Adrenal gland (tissue), 12 donors: Measurements from ENCODE around the gene ARHGAP6. TPM values are rescaled to one million over a fixed set of nuclear protein-coding genes. Genes with fewer than 3 reads are reported as not detected.

Source experiments
- DNase-seq, 7 donors: peaks; one replicate each; pipeline ENCODE4 v3.0.0-alpha.2; 2019 to 2020
- H3K27ac ChIP-seq, 5 donors: fragments of 200-600 bp; sonication (generic) in 4 of 5; 1 replicate in 3 of 5; 2 replicates in 2 of 5; pipeline versions ENCODE4 v1.5.1 to v1.8.0; 2016 to 2020; ENCODE audit warnings: mild to moderate bottlenecking in 1 of 5
- H3K27me3 ChIP-seq: fragments of 200-600 bp; 2 replicates; pipeline ENCODE4 v1.8.0; 2021
- H3K36me3 ChIP-seq, 2 donors: fragments of 200-600 bp; replicated peaks in 1 of 2; 1 replicate in 1 of 2; 2 replicates in 1 of 2; pipeline versions ENCODE4 v1.5.1 to v1.8.0; 2018 to 2022
- H3K4me1 ChIP-seq, 2 donors: fragments of 200-600 bp; replicated peaks in 1 of 2; 1 replicate in 1 of 2; 2 replicates in 1 of 2; pipeline versions ENCODE4 v1.5.1 to v1.8.0; 2018 to 2021
- H3K4me3 ChIP-seq, 4 donors: fragments of 200-600 bp; sonication (generic) in 3 of 4; one replicate each; pipeline ENCODE4 v1.5.1; 2016 to 2018
- H3K9me3 ChIP-seq, 3 donors: fragments of 200-600 bp; sonication (generic) in 1 of 3; replicated peaks in 1 of 3; 1 replicate in 2 of 3; 2 replicates in 1 of 3; pipeline versions ENCODE4 v1.5.1 to v1.8.0; 2016 to 2021
- POLR2A ChIP-seq, 2 donors: fragments of 450-650 bp; IDR thresholded peaks; one replicate each; pipeline ENCODE4 v1.6.1; 2017; ENCODE audit warnings: antibody characterized with exemption in 2 of 2, mild to moderate bottlenecking in 2 of 2, moderate library complexity in 1 of 2
- WGBS, 4 donors: extraction: QIAGEN DNeasy Blood & Tissue Kit in 2 of 4; methylation state at CpG; one replicate each; pipeline versions ENCODE4 v1.1.5 to v1.1.7; 2013 to 2017; 5-methylcytosine and 5-hydroxymethylcytosine counted together
- intact Hi-C, 2 donors: fragments of 100-400 bp; cut with DNase I; formaldehyde crosslinking; loops; one replicate each; pipeline versions ENCODE4 v1.14.1 to v1.15.0; 2022 to 2023
- polyA plus RNA-seq, 3 donors: library from polyadenylated mRNA; stranded (reverse); fragments of 200-250 nt in 2 of 3; fragments of 350-450 nt in 1 of 3; fragmentation: Illumina TruSeq in 1 of 3; extraction: RNeasy Lipid Tissue Mini Kit (QIAGEN cat#74804) in 1 of 3; gene quantifications; one replicate each; pipeline ENCODE4 v1.2.3, GENCODE V29; 2013 to 2014
- total RNA-seq, 9 donors: library from RNA; depleted of rRNA in 4 of 9; stranded (reverse); fragments of >200 nt in 4 of 9; fragments of 120-200 nt in 1 of 9; fragmentation: NEBNext Ultra II Directional in 1 of 9; extraction: Animal tissue kit (Norgen Biotek cat#: 25700) in 1 of 9; gene quantifications; one replicate each; pipeline versions ENCODE4 v1.1.0 to v1.2.4, GENCODE V29; 2013 to 2023
- TF ChIP-seq, protein P1 (sequence below), 6 experiments: fragments of 450-650 bp in 4 of 6; fragments of 200-600 bp in 2 of 6; sonication (generic) in 1 of 6; IDR thresholded peaks; 1 replicate in 5 of 6; 2 replicates in 1 of 6; pipeline versions ENCODE4 v1.5.1 to v1.8.0; 2016 to 2021; ENCODE audit warnings: antibody characterized with exemption in 6 of 6, mild to moderate bottlenecking in 2 of 6, moderate library complexity in 1 of 6
- donor health status: healthy with polysubstance abuse.
- donor health status: Bipolar disorder and iron deficiency.
- donor health status: DM: yes; HTN: yes; CAD: no.
- donor health status: DM: no; HTN: no; CAD: no.
- donor health status: DM: no; HTN: no; CAD: no.
- donor health status: DM: yes; HTN: yes; CAD: no.

ARHGAP6 gene
- total and polyA plus RNA-seq, 12 donors: 0.78 to 4.2 (median 2.7) TPM

DNA sequence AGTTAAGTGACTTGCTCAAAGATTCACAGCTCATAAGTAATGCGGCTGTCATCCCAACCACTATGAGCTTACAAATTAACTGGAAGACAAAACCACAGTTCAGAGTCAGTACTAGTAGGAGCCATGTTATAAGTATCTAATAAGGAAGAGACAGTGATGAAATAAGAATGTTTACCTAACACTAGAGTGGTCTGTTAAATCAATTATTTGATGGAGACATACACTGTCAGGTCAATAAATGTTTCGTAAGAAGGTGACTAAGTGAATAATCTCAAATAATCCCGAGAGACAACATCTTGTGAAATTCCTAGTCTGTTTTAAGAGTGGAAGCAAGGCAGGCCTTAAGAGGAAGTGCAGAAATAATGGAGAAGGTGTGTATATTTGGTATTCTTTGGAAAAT is 398.3 kb downstream of the ARHGAP6 start:
- 62 to 84% (median 71%) methylated on average over 3 of the region's 3 CpGs for WGBS, 4 donors
- no peaks in the 10 kb centered on the region for H3K4me1 ChIP-seq
- no peaks in the 10 kb centered on the region for H3K36me3 ChIP-seq
- TF ChIP-seq, protein P1, sequence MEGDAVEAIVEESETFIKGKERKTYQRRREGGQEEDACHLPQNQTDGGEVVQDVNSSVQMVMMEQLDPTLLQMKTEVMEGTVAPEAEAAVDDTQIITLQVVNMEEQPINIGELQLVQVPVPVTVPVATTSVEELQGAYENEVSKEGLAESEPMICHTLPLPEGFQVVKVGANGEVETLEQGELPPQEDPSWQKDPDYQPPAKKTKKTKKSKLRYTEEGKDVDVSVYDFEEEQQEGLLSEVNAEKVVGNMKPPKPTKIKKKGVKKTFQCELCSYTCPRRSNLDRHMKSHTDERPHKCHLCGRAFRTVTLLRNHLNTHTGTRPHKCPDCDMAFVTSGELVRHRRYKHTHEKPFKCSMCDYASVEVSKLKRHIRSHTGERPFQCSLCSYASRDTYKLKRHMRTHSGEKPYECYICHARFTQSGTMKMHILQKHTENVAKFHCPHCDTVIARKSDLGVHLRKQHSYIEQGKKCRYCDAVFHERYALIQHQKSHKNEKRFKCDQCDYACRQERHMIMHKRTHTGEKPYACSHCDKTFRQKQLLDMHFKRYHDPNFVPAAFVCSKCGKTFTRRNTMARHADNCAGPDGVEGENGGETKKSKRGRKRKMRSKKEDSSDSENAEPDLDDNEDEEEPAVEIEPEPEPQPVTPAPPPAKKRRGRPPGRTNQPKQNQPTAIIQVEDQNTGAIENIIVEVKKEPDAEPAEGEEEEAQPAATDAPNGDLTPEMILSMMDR (IDR thresholded peaks at IDR 0.05): no peak
- TF ChIP-seq POLR2A (IDR thresholded peaks at IDR 0.05): no peak
- intact Hi-C loops: no loop called here
- H3K27ac ChIP-seq: no peak overlapping the region
- no peaks in the 10 kb centered on the region for H3K27me3 ChIP-seq
- no peak for DNase-seq
- no peak overlapping the region for H3K4me3 ChIP-seq
- no peaks in the 10 kb centered on the region for H3K9me3 ChIP-seq

DNA sequence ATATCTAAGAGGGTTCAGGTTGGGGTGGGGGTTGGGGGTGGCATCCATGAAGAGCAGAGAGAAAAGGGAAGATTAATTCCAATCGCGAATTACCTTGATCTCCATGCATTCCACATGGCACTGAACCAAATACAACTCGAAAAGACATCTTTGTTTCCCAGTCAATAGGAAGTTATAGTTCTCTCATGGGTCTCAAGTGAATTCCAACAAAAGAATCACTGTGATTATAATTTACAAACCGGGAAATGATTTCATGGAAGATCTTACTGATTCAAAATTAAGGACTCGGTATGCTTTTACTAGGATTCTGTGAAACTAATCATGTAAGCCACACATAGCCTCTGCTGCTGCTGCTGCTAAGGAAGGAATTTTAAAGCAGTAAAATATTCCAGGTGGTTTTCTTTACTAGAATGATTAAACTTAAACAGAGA is 399.1 kb downstream of the ARHGAP6 start:
- Histone ChIP-seq H3K27me3 (no peaks in the 10 kb centered on the region), H3K4me3 (no peak overlapping the region), H3K4me1 (no peaks in the 10 kb centered on the region), H3K27ac (no peak overlapping the region), H3K36me3 (no peaks in the 10 kb centered on the region), H3K9me3 (no peaks in the 10 kb centered on the region)
- 49 to 57% (median 56%) methylated on average over 5 of the region's 5 CpGs for WGBS, 4 donors
- no peak for DNase-seq
- TF ChIP-seq POLR2A (IDR thresholded peaks at IDR 0.05): no peak
- TF ChIP-seq, protein P1 (IDR thresholded peaks at IDR 0.05): no peak
- intact Hi-C loops: no loop called here

DNA sequence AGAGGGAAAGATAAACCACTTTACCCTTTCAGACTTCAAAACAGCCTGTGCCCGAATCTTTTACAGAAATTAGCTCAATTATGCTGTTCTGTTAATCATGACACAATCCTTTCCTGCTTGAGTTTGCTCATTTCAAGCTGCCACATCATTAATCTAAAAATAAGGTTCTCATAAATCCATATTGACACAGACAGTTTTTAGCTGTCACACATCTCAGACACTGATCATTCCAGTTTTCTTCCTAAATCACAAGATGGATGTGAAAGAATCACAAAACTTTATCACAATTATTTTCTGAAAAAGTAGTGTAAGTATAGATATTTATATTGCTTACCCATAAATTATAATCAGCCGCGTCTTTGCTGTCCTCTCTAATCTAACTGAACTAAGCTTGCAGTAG is 400.4 kb downstream of the ARHGAP6 start:
- intact Hi-C loops: no loop called here
- Histone ChIP-seq H3K36me3 (no peaks in the 10 kb centered on the region), H3K4me1 (no peaks in the 10 kb centered on the region), H3K27me3 (no peaks in the 10 kb centered on the region), H3K4me3 (no peak overlapping the region), H3K9me3 (no peaks in the 10 kb centered on the region), H3K27ac (no peak overlapping the region)
- 12 to 51% (median 29%) methylated on average over 3 of the region's 3 CpGs for WGBS, 4 donors
- DNase-seq: no peak
- no peak for TF ChIP-seq POLR2A (IDR thresholded peaks at IDR 0.05)
- TF ChIP-seq, protein P1 (IDR thresholded peaks at IDR 0.05): no peak

DNA sequence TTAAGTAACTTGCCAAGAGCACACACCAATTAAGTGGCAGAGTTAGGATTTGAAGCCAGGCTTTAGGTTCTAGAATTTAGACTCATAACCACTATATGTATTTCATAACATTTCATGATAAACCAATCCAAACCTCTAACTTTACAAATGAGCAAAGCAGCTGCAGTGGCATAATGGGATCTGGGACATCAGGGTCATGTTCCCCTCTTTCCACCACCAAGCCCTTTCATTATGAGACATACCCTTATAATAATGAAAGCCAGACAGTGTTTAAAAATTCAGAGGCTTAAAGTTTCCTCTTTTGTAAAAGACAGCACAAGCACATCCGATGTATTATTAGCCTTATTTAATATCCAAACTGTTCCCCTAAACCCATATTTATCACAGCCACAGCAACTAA is 400.8 kb downstream of the ARHGAP6 start:
- H3K36me3 ChIP-seq: no peaks in the 10 kb centered on the region
- no peak for DNase-seq
- no peaks in the 10 kb centered on the region for H3K27me3 ChIP-seq
- TF ChIP-seq, protein P1 (IDR thresholded peaks at IDR 0.05): no peak
- TF ChIP-seq POLR2A (IDR thresholded peaks at IDR 0.05): no peak
- no peak overlapping the region for H3K4me3 ChIP-seq
- 18 to 47% (median 38%) methylated on average over 1 of the region's 1 CpG for WGBS, 4 donors
- no peak overlapping the region for H3K27ac ChIP-seq
- no peaks in the 10 kb centered on the region for H3K4me1 ChIP-seq
- intact Hi-C loops: no loop called here
- H3K9me3 ChIP-seq: no peaks in the 10 kb centered on the region
